Activated T-helper 1 cell treated with anti-CD3 and anti-CD28 coated beads, Interleukin-12 subunit alpha, Interleukin-12 subunit beta, Interleukin-2, Interleukin-4 antibody, amounts not matched to agents 30 ng/mL and 10 ng/mL and 1 ng/mL, durations not matched to agents 14 hours and 24 hours and 36 hours (primary cell): ENCODE results near the gene CRB1. TPM values are rescaled to one million over a fixed set of nuclear protein-coding genes. Genes with fewer than 3 reads are reported as not detected.

Source experiments
- DNase-seq: peaks from one replicate; pipeline ENCODE4 v3.0.0; 2021; ENCODE audit warnings: low spot score
- H3K27ac Mint-ChIP-seq: one replicate; pipeline ENCODE4 v1.8.0; 2021; ENCODE audit warnings: mild to moderate bottlenecking, mixed read lengths
- H3K27me3 Mint-ChIP-seq: one replicate; pipeline ENCODE4 v1.8.0; 2022; ENCODE audit warnings: mild to moderate bottlenecking, moderate library complexity, mixed read lengths; ENCODE audit not compliant: insufficient read depth
- H3K36me3 Mint-ChIP-seq: one replicate; pipeline ENCODE4 v1.8.0; 2021; ENCODE audit warnings: low read depth, mixed read lengths
- H3K4me1 Mint-ChIP-seq: one replicate; pipeline ENCODE4 v1.8.0; 2021; ENCODE audit warnings: low read depth, mixed read lengths
- H3K4me3 Mint-ChIP-seq: one replicate; pipeline ENCODE4 v1.8.0; 2021; ENCODE audit warnings: mild to moderate bottlenecking, moderate library complexity, mixed read lengths
- H3K9me3 Mint-ChIP-seq: one replicate; pipeline ENCODE4 v1.8.0; 2021; ENCODE audit warnings: mixed read lengths
- intact Hi-C: fragments of 100-400 bp; cut with micrococcal nuclease; formaldehyde crosslinking; loops from one replicate; pipeline ENCODE4 v1.15.1; 2024
- total RNA-seq: library from RNA; stranded (reverse); gene quantifications from 2 replicates; pipeline ENCODE4 v1.2.3, GENCODE V29; 2022

CRB1 gene
- total RNA-seq, 1 donor from 2014 or later = not detected

GRCh38 chr1:197269053-197269452 lies 1.0 kb downstream of the CRB1 start:
- DNase-seq = no peak
- H3K27me3 Mint-ChIP-seq = no peaks in the 10 kb centered on the region
- intact Hi-C loops = no loop called here
- H3K36me3 Mint-ChIP-seq = no peaks in the 10 kb centered on the region
- no peak overlapping the region for H3K27ac Mint-ChIP-seq
- no peak overlapping the region for H3K4me3 Mint-ChIP-seq
- H3K4me1 Mint-ChIP-seq = no peaks in the 10 kb centered on the region
- no peaks in the 10 kb centered on the region for H3K9me3 Mint-ChIP-seq

GRCh38 chr1:197272791-197273190 lies 4.7 kb downstream of the CRB1 start:
- Mint-ChIP-seq H3K4me1 (no peaks in the 10 kb centered on the region), H3K4me3 (no peak overlapping the region), H3K36me3 (no peaks in the 10 kb centered on the region), H3K27ac (no peak overlapping the region), H3K9me3 (no peaks in the 10 kb centered on the region), H3K27me3 (no peaks in the 10 kb centered on the region)
- intact Hi-C loops = no loop called here
- no peak for DNase-seq

DNA sequence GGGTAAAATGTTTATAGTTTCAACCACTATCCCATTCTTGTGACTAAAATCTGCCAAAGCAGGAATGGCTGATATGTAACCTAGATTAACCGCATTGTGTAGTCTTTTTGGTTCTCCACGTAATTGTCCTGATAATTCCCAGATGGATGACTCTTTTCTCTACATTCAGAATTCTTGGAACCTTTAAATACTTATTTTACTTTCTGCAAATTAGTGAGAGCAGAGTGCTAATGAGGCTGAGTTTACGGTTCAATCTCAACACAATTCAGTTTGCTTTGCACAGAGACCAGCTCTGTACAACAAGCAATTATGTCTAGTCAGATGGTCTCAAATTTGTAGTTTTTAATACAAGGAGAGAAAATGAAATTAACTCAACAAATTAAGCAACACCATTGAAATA lies 9.1 kb downstream of the CRB1 start:
- no peaks in the 10 kb centered on the region for H3K27me3 Mint-ChIP-seq
- H3K36me3 Mint-ChIP-seq = no peaks in the 10 kb centered on the region
- intact Hi-C loops = no loop called here
- no peak for DNase-seq
- no peaks in the 10 kb centered on the region for H3K4me1 Mint-ChIP-seq
- no peak overlapping the region for H3K4me3 Mint-ChIP-seq
- H3K9me3 Mint-ChIP-seq = no peaks in the 10 kb centered on the region
- no peak overlapping the region for H3K27ac Mint-ChIP-seq

- no peaks in the 10 kb centered on the region for H3K27me3 Mint-ChIP-seq
- no peak overlapping the region for H3K4me3 Mint-ChIP-seq
- no peak for DNase-seq
- intact Hi-C loops = no loop called here
- H3K4me1 Mint-ChIP-seq = peaks cover 7% of the 10 kb centered on the region
- H3K36me3 Mint-ChIP-seq = no peaks in the 10 kb centered on the region
- no peak overlapping the region for H3K27ac Mint-ChIP-seq
- no peaks in the 10 kb centered on the region for H3K9me3 Mint-ChIP-seq
Measured at GRCh38 chr1:197284325-197284724, 16.3 kb downstream of the CRB1 start.

DNA sequence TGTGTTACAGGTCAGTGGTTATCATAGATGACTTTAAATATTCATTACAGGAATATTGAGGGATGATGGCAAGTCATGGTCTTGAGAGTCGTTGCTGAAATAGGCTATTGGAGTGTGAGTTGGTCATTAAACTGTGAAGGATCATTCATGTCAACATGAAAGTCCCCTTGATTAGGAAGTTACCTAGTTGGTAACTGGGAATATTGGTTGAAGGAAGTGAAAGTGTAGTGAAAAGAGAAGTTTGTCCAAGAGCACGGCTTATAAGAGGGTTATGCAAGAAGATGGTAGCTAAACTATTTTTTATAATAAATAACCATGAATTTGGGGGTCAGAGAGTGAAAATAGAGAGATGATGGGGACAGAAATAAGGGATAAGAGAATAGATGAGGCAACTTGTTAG lies 16.9 kb downstream of the CRB1 start:
- no peak overlapping the region for H3K27ac Mint-ChIP-seq
- no peak overlapping the region for H3K4me3 Mint-ChIP-seq
- DNase-seq = no peak
- H3K27me3 Mint-ChIP-seq = no peaks in the 10 kb centered on the region
- intact Hi-C loops = no loop called here
- peaks cover 7% of the 10 kb centered on the region for H3K4me1 Mint-ChIP-seq
- no peaks in the 10 kb centered on the region for H3K9me3 Mint-ChIP-seq
- H3K36me3 Mint-ChIP-seq = no peaks in the 10 kb centered on the region

GRCh38 chr1:197285526-197286205 lies 17.6 kb downstream of the CRB1 start:
- Mint-ChIP-seq H3K27me3 (no peaks in the 10 kb centered on the region), H3K4me3 (no peak overlapping the region), H3K9me3 (no peaks in the 10 kb centered on the region), H3K4me1 (peaks cover 7% of the 10 kb centered on the region), H3K27ac (no peak overlapping the region), H3K36me3 (no peaks in the 10 kb centered on the region)
- intact Hi-C loops = no loop called here
- DNase-seq = no peak

DNA sequence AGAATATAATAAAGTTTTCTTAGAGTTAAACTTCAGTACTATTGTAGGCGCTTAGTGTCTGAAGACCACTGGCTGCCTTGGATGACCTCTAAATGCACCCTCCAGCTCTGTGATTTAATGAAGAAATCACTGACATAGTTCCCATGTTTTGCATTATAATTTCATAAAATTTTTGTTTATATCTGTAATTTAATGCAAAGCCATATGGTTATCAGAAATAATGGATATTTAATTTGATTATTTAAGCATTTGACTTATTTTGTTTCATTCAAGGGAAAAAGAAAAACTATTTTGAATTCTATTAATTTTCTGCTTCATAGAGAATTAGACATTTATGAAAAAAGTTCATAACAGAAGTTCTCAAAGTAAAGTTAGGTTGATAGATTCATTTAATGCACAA lies 18.6 kb downstream of the CRB1 start:
- Mint-ChIP-seq H3K4me3 (no peak overlapping the region), H3K27me3 (no peaks in the 10 kb centered on the region), H3K27ac (no peak overlapping the region), H3K4me1 (peaks cover 7% of the 10 kb centered on the region), H3K9me3 (no peaks in the 10 kb centered on the region), H3K36me3 (no peaks in the 10 kb centered on the region)
- intact Hi-C loops = no loop called here
- DNase-seq = no peak

- Mint-ChIP-seq H3K9me3 (no peaks in the 10 kb centered on the region), H3K36me3 (no peaks in the 10 kb centered on the region), H3K27ac (no peak overlapping the region), H3K4me3 (no peak overlapping the region), H3K27me3 (no peaks in the 10 kb centered on the region), H3K4me1 (peaks cover 7% of the 10 kb centered on the region)
- DNase-seq = no peak
- intact Hi-C loops = no loop called here
Measured at GRCh38 chr1:197287863-197288262, 19.8 kb downstream of the CRB1 start.

GRCh38 chr1:197302775-197303174 lies 34.7 kb downstream of the CRB1 start:
- Mint-ChIP-seq H3K36me3 (no peaks in the 10 kb centered on the region), H3K27me3 (peaks cover 6% of the 10 kb centered on the region), H3K4me1 (no peaks in the 10 kb centered on the region), H3K4me3 (no peak overlapping the region), H3K27ac (no peak overlapping the region), H3K9me3 (no peaks in the 10 kb centered on the region)
- DNase-seq = no peak
- intact Hi-C loops = no loop called here

- Mint-ChIP-seq H3K9me3 (no peaks in the 10 kb centered on the region), H3K27me3 (peaks cover 6% of the 10 kb centered on the region), H3K4me3 (no peak overlapping the region), H3K4me1 (no peaks in the 10 kb centered on the region), H3K36me3 (no peaks in the 10 kb centered on the region), H3K27ac (no peak overlapping the region)
- intact Hi-C loops = no loop called here
- DNase-seq = no peak
Measured at GRCh38 chr1:197303463-197303862, 35.4 kb downstream of the CRB1 start.

DNA sequence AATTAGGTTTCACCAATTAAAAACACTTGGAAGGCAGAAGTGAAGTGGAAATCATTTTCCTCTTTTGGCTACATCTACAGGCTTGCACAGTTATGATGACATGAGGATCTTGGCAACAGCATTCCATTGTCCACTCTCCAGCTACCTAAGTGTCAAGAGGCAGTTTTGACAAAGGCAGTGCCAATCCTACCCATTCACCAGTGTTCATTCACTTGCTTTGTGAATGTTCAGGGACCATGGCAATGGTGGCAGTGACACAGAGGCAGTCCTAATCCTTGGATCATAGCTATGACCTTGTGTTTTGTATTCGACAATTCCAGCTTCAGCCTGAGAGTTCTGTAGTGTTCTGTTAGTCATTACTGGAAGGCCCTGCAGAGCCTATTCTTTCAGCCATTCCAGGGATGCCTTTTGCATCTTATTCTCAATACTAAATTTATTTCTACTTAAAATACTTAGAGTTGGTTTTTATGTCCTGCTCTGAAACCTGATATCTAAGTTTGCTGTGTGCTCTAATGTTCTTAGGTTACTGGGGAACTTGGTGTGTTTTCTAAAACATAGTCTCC lies 36.7 kb downstream of the CRB1 start:
- H3K27ac Mint-ChIP-seq = no peak overlapping the region
- H3K36me3 Mint-ChIP-seq = no peaks in the 10 kb centered on the region
- intact Hi-C loops = no loop called here
- peaks cover 6% of the 10 kb centered on the region for H3K27me3 Mint-ChIP-seq
- no peak for DNase-seq
- H3K9me3 Mint-ChIP-seq = no peaks in the 10 kb centered on the region
- no peaks in the 10 kb centered on the region for H3K4me1 Mint-ChIP-seq
- H3K4me3 Mint-ChIP-seq = no peak overlapping the region

DNA sequence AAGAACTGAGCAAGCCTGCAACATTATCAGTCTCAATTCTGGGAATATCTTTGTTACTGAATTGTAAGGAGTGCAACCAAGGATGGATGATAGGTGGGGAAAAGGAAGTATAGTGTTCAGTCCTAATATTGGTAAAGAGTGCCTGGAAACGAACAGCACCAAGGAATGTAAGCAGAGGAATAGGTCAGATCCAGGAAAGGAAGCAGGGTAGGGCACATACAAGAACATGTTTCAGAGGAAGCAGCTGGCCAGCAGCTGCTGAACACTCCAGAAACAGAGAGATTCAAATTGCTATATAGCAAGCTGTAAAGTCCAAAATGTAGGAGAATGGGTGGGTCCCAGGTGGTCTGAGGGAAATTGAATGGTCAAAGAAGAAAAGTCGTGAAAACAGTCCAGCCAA lies 37.9 kb downstream of the CRB1 start:
- H3K27ac Mint-ChIP-seq = no peak overlapping the region
- intact Hi-C loops = no loop called here
- no peak for DNase-seq
- H3K27me3 Mint-ChIP-seq = peaks cover 6% of the 10 kb centered on the region
- H3K4me3 Mint-ChIP-seq = no peak overlapping the region
- no peaks in the 10 kb centered on the region for H3K4me1 Mint-ChIP-seq
- no peaks in the 10 kb centered on the region for H3K9me3 Mint-ChIP-seq
- no peaks in the 10 kb centered on the region for H3K36me3 Mint-ChIP-seq

- Mint-ChIP-seq H3K27ac (no peak overlapping the region), H3K27me3 (peaks cover 6% of the 10 kb centered on the region), H3K36me3 (no peaks in the 10 kb centered on the region), H3K9me3 (no peaks in the 10 kb centered on the region), H3K4me3 (no peak overlapping the region), H3K4me1 (no peaks in the 10 kb centered on the region)
- intact Hi-C loops = no loop called here
- no peak for DNase-seq
Measured at GRCh38 chr1:197306381-197307062, 38.5 kb downstream of the CRB1 start.
